ENCODE results near the gene CELSR1. TPM values are rescaled to one million over a fixed set of nuclear protein-coding genes. Genes with fewer than 3 reads are reported as not detected.

CELSR1 gene
- total and polyA plus RNA-seq, 2 donors (not counting 1 experiment from before 2014, with no cell fraction given), result 0.07 to 1.8 TPM

GRCh38 chr22:46480396-46480795 lies 57.0 kb downstream of the CELSR1 start:
- Histone ChIP-seq H2AFZ (ENCODE audit: low read length) (no peak overlapping the region), H3K36me3 (ENCODE audit: control insufficient read depth, insufficient read depth, low read length) (no peaks in the 10 kb centered on the region), H3K79me2 (ENCODE audit: control insufficient read depth, insufficient read depth, low read length) (no peaks in the 10 kb centered on the region), H3K27ac (ENCODE audit: insufficient read depth, low read length) (no peak overlapping the region), H3K4me3 (replicated peaks in 1 of 4; ENCODE audit: control extremely low read depth in 1 of 4, insufficient read depth in 1 of 4, low read depth in 3 of 4, low read length in 4 of 4) (no peak overlapping the region), H3K27me3 (ENCODE audit: control insufficient read depth, insufficient read depth, low read length) (peaks cover 5% of the 10 kb centered on the region), H3K4me2 (ENCODE audit: extremely low read depth, insufficient read depth, low read length) (no peak overlapping the region), H3K9me3 (ENCODE audit: control insufficient read depth, insufficient read depth, low read depth, low read length) (no peaks in the 10 kb centered on the region), H4K20me1 (ENCODE audit: control insufficient read depth, extremely low read depth, insufficient read depth, low read length) (no peaks in the 10 kb centered on the region), H3K9ac (ENCODE audit: insufficient read depth, low read length) (no peak overlapping the region), H3K4me1 (ENCODE audit: control insufficient read depth, extremely low read depth, insufficient read depth, low read length) (no peaks in the 10 kb centered on the region)
- no peak for DNase-seq (ENCODE audit: low read depth in 2 of 2)
- TF ChIP-seq CTCF (conservative IDR thresholded peaks at IDR 0.05 in 1 of 2, IDR thresholded peaks at IDR 0.05 in 1 of 2; ENCODE audit: low read depth in 1 of 2, low read length in 2 of 2) (no peak), EZH2 (IDR thresholded peaks at IDR 0.05; ENCODE audit: low read length, missing control alignments) (no peak)

- Histone ChIP-seq H2AFZ (ENCODE audit: low read length) (no peak overlapping the region), H3K79me2 (ENCODE audit: control insufficient read depth, insufficient read depth, low read length) (no peaks in the 10 kb centered on the region), H3K9me3 (ENCODE audit: control insufficient read depth, insufficient read depth, low read depth, low read length) (no peaks in the 10 kb centered on the region), H3K27me3 (ENCODE audit: control insufficient read depth, insufficient read depth, low read length) (peaks cover 5% of the 10 kb centered on the region), H3K4me3 (replicated peaks in 1 of 4; ENCODE audit: control extremely low read depth in 1 of 4, insufficient read depth in 1 of 4, low read depth in 3 of 4, low read length in 4 of 4) (no peak overlapping the region), H3K36me3 (ENCODE audit: control insufficient read depth, insufficient read depth, low read length) (no peaks in the 10 kb centered on the region), H3K9ac (ENCODE audit: insufficient read depth, low read length) (no peak overlapping the region), H3K27ac (ENCODE audit: insufficient read depth, low read length) (no peak overlapping the region), H3K4me1 (ENCODE audit: control insufficient read depth, extremely low read depth, insufficient read depth, low read length) (no peaks in the 10 kb centered on the region), H3K4me2 (ENCODE audit: extremely low read depth, insufficient read depth, low read length) (no peak overlapping the region), H4K20me1 (ENCODE audit: control insufficient read depth, extremely low read depth, insufficient read depth, low read length) (no peaks in the 10 kb centered on the region)
- DNase-seq (ENCODE audit: low read depth in 2 of 2), result no peak
- TF ChIP-seq CTCF (conservative IDR thresholded peaks at IDR 0.05 in 1 of 2, IDR thresholded peaks at IDR 0.05 in 1 of 2; ENCODE audit: low read depth in 1 of 2, low read length in 2 of 2) (no peak), EZH2 (IDR thresholded peaks at IDR 0.05; ENCODE audit: low read length, missing control alignments) (no peak)
These were observed 58.4 kb downstream of the CELSR1 start for GRCh38 chr22:46479046-46479445.

- no peak overlapping the region for H3K9ac ChIP-seq (ENCODE audit: insufficient read depth, low read length)
- no peaks in the 10 kb centered on the region for H3K9me3 ChIP-seq (ENCODE audit: control insufficient read depth, insufficient read depth, low read depth, low read length)
- no peak overlapping the region for H2AFZ ChIP-seq (ENCODE audit: low read length)
- peaks cover 5% of the 10 kb centered on the region for H3K27me3 ChIP-seq (ENCODE audit: control insufficient read depth, insufficient read depth, low read length)
- no peak for TF ChIP-seq EZH2 (IDR thresholded peaks at IDR 0.05; ENCODE audit: low read length, missing control alignments)
- H3K27ac ChIP-seq (ENCODE audit: insufficient read depth, low read length), result no peak overlapping the region
- H4K20me1 ChIP-seq (ENCODE audit: control insufficient read depth, extremely low read depth, insufficient read depth, low read length), result no peaks in the 10 kb centered on the region
- no peak overlapping the region for H3K4me3 ChIP-seq (replicated peaks in 1 of 4; ENCODE audit: control extremely low read depth in 1 of 4, insufficient read depth in 1 of 4, low read depth in 3 of 4, low read length in 4 of 4)
- no peaks in the 10 kb centered on the region for H3K36me3 ChIP-seq (ENCODE audit: control insufficient read depth, insufficient read depth, low read length)
- DNase-seq (ENCODE audit: low read depth in 2 of 2), result no peak
- no peak overlapping the region for H3K4me2 ChIP-seq (ENCODE audit: extremely low read depth, insufficient read depth, low read length)
- H3K79me2 ChIP-seq (ENCODE audit: control insufficient read depth, insufficient read depth, low read length), result no peaks in the 10 kb centered on the region
- H3K4me1 ChIP-seq (ENCODE audit: control insufficient read depth, extremely low read depth, insufficient read depth, low read length), result no peaks in the 10 kb centered on the region
These were observed 59.3 kb downstream of the CELSR1 start for GRCh38 chr22:46478083-46478551.
